UCSD-AML1 (cell line): ENCODE results near the gene LENG8.

Experiments
- DNase-seq: peaks from one replicate; lab custom pipeline; 2025; ENCODE audit not compliant: unreplicated experiment; lab: John Stamatoyannopoulos, UW

Gene LENG8

DNA sequence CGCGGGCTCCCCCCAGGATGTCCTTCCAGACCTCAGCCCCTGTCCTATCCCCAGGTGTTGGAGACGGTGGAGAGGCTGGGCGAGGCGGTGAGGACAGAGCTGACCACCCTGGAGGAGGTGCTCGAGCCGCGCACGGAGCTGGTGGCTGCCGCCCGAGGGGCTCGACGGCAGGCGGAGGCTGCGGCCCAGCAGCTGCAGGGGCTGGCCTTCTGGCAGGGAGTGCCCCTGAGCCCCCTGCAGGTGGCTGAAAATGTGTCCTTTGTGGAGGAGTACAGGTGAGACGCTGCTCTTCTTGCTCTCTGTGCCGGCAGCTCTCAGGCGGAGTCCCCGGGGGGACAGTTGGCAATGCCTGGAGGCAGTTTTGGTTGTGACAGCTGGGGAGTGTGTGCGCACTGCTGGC lies 26.9 kb upstream of the LENG8 start:
- no peak for DNase-seq

DNA sequence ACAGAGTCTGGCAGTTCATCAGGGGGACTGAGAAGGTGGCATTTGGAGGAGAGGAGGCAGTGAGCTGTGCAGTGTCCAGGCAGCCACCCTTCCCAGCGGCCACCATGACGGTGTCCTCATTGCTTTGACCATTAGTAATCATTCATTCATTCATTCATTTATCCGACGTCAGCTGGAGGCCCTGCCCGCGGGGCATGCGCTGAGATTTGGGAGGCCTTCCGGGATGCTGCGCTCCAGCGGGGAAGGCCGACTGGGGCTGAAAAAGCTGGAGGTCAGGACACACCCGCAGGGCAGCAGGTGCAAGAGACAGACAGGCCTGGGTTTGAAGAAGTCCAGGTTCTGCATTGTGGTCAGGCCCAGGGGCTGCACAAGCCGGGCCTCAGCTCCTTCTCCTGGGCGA lies 24.8 kb upstream of the LENG8 start:
- DNase-seq = no peak

DNA sequence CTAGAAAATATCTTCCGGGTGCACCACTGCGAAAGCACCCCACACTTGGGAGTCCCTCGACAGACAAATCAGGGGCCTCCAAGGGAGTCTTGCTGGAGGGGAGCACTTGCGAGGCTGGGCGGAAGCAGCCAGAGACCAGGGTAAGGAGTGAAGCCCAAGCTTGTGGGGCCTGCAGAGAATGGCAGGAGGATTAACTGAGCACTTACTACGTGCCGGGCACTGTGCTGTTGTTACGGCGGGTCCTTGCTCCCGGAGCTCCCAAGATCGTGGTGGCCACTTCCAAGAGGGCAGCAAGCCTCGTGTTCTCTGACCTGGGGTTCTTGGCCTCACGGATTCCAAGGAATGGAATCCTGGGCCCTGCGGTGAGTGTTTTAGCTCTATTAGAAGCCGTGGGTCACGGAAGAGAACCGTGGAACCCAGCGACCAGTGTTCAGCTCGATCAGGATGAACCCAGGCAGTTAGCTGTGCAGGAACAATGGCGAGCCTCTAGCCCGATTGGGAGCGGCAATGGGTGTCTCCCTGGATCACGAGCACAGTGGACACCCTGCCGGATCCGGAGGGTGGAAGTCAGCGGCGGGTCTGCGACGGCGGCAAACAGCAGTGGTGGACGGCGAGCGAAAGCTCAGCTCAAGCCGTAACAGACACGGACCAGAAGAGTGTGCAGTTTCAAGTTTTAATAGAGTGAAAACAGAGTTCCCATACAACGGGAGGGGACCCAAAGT lies 24.2 kb upstream of the LENG8 start:
- DNase-seq = no peak

DNA sequence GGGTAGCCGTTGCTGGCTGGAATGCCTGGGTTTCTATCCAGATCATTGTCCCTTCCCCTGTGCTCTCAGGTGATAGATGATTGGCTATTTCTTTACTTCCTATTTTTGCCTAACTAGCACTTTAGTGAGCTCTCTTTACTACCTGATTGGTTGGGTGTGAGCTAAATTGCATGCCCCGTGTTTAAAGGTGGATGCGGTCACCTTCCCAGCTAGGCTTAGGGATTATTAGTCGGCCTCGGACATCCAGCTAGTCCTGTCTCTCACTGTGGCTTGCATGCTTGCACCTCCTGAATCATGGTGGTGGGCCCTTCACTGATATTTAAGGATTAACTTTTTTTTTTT lies 23.6 kb upstream of the LENG8 start:
- no peak for DNase-seq

DNA sequence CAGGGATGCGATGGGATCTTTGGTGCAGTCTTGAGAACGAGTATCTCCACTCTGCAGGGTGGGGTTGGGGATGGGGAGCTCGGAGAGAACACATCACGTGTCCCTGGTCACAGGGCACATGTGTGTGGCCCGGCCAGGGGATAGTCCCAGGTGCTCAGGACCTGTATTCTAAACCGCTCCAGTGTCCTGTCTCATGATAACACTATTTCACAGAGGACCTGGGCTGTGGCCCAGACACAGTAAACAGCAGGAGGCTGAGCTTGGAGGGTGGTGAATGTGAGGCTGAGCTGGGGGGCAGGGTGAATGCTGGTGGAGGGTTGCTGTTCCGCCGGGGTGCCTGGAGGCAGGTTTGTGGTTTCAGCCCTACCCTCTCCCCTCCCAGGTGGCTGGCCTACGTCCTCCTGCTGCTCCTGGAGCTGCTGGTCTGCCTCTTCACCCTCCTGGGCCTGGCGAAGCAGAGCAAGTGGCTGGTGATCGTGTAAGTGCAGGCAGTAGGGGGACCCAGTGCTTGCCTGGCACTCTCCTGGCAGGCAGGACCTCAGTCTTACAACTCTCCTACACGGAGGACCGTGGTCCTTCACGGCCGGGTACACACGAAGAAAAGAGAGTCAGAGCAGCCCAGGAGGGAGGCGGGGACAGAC lies 22.6 kb upstream of the LENG8 start:
- no peak for DNase-seq

DNA sequence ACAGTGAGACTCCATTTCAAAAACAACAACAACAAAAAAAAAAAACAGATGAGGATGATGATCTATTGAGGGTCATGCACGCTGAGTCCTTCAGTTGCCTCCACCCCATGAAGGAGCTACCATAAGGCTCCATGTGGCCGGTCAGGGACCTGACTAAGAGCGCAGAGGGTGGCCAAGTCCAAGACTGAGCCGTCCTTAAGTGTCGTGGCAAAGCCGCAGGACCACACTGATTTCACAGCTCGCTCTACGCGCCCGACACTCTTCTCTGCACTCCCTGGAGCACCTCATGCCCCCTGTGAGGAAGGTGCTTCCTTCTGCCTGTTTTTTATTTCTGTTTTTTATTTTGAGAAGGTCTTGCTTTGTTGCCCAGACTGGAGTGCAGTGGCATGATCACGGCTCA lies 21.4 kb upstream of the LENG8 start:
- no peak for DNase-seq

DNA sequence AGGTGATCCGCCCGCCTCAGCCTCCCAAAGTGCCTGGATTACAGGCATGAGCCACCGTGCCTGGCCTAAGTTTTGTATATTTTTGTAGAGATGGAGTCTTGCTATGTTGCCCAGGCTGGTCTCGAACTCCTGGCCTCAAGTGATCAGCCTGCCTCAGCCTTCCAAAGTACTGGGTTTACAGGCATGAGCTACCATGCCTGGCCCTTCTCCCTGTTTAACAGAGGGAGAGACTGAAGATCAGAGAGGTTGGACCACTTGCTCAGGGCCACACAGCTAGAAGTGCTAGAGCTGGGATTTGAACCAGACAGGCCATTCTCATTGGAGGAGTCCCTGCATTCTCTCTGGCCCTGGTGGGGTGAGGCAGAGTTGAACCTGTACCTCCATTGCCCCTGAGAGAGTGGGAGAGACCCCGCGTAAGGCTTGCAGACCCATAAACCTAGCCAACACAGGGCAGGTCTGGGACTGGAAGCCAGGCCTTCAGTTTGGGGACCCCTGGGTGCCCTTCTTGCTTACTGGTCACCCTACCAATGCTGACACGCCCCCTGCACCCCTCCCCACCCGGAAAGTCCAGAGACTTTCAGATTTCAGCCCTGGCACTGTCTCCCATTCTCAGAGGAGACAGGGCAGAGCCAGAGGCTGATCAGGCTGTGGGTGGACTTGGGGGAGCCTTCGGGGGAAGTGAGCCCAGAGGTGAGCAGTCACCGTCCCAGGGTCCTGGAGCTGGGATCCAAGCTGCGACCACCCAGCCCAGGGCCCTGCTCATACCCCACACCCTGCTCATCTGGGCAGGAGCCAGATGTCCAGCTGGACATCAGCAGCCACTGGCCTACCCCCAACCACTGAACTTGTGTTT lies 20.4 kb upstream of the LENG8 start:
- DNase-seq = no peak

DNA sequence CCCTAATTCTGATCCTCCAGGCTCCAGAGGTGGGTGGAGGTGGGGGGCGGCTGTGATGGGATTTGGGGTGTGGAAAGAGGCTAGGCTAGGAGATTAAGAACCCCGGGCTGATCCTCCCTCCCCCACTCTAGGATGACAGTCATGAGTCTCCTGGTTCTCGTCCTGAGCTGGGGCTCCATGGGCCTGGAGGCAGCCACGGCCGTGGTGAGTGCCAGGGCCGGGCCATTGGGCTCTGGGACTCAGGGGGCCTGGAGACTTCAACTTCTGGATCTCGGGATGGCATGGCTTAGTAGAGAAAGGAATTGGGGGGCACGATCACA lies 19.9 kb upstream of the LENG8 start:
- no peak for DNase-seq

DNA sequence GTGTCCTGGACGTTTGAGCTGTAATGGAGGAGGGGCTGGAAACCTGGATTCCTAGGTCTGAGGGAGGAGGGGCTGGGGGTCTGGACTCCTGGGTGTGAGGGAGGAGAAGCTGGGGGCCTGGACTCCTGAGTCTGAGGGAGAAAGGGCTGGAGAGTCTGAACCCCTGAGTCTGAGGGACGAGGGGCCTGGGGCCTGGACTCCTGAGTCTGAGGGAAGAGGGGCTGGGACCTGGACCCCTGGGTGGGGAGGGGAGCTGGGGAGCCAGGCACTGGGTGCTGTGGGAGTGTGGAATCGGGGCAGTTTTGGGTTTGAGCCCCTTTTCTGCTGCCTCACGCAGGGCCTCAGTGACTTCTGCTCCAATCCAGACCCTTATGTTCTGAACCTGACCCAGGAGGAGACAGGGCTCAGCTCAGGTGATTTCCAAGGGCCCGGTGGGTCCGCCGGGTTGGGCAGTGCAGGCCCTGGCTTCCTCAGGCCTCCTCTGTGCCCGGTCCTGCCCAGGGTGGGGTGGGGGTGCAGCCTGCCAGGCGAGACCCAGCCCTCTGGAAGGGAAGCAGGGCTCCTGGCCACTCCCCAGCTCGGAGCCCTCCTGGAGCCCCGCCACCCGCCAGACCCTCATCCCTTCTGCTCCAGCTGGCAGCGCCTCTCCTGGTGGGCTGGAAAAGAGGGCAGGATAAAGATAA lies 19.3 kb upstream of the LENG8 start:
- DNase-seq = no peak

DNA sequence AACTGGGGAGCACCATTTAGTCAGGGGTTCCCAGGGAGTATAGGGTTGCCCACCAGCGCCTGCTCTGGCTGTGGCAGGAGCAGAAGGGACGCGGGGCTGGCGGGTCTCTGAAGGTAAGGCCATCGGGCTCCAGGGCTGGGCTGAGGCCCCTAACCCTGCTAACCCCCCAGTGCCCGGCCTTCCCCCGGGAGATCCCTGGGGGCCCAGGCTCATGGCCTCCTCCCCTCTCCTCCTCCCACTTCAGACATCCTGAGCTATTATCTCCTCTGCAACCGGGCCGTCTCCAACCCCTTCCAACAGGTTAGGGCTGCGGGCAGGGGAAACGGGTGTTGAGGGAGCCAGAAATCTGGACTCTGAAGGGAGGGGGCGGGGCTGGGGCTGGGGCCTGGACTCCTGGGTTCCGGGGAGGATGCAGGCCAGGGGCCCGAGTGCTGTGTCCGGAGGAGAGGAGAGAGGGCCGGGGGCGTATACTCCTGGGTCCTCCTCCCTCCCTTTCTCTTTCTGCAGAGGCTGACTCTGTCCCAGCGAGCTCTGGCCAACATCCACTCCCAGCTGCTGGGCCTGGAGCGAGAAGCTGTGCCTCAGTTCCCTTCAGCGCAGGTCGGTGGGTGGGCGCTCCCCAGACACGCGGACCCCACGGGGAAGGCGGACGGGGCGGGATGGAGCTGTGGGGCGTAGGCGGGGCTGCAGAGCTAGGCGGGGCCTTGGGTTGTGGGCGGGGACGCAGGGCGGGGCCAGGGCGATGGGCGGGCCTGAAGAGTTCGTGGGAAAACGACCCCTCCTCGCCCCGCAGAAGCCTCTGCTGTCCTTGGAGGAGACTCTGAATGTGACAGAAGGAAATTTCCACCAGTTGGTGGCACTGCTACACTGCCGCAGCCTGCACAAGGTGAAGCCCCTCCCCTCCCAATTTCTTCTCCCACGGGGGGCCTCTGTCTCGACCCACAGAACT lies 18.4 kb upstream of the LENG8 start:
- DNase-seq = peak; percentile 53

DNA sequence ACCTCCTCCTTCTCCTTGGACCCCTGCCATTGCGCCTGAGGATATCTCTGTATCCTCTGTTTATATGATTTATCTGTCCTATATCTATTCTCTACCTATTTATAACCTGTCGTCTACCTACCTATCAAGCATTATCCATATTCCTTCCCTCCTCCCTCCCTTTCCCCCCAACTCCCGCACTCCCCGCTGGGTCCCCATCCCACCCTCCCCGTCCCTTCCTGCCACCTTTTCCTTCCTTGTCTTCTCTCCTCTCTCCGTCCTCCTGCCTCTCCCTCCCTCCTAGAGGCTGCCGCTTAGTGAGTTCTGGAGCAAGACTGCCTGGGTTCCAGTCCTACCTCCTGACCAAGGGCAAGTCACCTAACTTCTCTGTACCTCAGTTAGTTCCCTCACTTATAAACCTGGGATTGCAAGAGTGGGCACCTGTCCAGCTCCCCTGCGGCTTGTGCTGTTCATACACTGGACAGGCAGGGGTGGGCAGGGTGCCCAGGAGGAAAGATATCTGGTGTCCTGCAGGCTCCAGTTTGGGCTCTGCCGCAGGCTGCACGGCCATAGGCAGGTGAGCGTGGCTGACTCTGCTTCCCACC lies 17.7 kb upstream of the LENG8 start:
- no peak for DNase-seq

DNA sequence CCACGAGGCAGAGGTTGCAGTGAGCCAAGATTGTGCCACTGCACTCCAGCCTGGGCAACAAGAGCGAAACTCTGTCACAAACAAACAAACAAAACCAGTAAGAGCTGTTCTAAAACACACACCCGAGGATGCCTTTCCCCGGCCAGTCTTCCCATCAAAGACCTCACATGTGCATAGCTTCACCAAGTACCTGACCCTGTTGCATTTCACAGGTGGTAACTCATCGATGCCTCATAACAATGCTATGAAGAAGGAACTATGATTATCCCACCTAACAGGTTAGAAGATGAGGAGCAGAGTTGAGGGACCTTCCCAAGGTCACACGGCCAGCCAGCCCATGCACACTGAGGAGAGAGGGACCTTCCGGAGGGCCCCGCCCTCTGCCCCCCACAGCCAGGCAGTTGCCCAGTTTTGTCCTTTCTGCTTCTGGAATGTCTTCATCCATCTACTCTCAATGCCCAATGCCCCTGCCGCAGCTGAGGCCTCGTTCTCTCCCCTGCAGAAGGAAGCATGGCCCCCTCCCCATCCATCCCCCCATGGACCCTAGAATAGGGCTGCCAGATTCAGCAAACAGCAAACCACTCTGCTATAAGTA lies 16.8 kb upstream of the LENG8 start:
- no peak for DNase-seq

DNA sequence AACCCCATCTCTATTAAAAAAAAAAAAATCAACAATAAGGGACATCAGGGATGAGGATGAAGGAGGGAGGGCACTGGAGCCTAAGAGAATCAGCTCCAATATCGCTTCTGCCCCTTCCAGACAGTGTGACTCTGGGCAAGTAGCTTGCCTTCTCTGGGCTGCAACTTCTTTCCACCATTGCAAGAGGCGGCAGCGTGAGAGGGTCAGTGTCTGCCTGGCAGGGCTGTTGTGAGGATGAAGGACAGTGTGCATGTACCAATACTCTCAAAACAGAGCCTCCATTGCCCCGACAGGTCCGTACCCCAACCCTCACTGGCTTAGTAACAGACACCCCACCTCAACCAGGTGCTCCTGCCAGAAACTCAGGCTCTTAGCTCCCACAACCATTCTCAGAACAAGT lies 15.3 kb upstream of the LENG8 start:
- DNase-seq = no peak

DNA sequence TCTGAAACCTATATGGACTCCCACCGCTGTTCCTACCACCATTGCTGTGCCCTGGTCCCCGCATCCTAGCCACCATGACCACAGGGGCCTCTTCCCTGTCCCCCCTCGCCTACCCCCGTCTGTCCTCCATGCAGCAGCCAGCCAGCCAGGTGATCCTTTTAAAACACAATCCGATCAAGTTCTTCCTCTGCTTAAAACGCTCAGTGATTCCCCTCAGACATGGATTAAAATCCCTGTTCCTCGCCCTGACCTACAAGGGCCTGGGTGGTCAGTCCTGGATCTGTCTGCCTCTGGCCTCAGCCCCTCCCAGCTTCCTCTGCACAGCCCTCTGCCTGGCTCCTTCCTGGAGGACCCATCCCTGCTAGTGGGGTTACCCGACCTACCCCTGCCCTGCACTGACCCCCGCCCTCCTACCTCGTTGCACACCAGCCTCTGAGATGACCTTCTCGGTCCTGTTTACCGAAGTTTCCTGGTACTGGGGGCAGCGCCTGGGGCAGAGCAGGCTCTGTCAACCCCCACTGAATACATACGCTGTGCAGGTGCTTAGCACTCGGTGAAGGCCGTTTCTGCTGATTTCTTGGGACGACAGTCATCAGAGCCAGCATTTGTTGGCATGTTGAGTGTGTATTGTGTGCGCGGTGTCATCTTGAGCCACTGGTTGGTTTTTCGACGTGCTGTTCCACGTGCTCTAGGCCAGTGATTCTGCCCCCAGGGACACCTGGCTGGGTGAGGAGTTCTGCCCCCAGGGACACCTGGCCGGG lies 14.7 kb upstream of the LENG8 start:
- no peak for DNase-seq

DNA sequence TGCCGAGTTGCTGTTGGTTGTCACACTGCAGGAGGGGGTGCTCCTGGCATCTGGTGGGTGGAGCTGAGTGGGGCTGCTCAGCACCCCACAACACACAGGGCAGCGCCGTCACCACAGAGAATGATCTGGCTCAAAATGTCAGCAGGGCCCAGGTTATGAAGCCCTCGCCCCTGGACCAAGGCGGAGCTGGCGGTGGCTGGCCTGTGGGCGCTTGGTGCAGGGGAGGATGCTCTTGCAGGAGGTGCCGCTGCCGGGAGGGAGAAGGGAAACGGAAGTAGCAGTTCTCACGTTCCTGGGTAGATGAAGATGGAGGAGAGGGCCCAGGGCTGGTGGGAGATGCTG lies 14.2 kb upstream of the LENG8 start:
- DNase-seq = no peak

DNA sequence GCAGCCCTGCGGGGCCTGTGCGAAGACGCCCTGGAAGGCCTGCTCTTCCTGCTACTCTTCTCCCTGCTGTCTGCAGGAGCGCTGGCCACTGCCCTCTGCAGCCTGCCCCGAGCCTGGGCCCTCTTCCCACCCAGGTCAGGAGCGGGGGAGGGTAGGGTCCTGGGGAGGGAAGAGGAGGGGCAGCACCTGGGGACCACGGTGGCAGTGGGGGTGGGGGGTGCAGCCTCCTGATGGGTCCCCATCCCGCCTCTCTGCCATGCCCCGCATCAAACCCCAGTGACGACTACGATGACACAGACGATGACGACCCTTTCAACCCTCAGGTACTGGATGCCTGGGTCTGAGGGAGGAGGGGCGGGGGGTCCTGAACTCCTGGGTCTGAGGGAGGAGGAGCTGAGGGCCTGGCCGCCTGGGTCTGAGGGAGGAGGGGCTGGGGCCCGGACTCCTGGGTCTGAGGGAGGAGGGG lies 13.4 kb upstream of the LENG8 start:
- no peak for DNase-seq

DNA sequence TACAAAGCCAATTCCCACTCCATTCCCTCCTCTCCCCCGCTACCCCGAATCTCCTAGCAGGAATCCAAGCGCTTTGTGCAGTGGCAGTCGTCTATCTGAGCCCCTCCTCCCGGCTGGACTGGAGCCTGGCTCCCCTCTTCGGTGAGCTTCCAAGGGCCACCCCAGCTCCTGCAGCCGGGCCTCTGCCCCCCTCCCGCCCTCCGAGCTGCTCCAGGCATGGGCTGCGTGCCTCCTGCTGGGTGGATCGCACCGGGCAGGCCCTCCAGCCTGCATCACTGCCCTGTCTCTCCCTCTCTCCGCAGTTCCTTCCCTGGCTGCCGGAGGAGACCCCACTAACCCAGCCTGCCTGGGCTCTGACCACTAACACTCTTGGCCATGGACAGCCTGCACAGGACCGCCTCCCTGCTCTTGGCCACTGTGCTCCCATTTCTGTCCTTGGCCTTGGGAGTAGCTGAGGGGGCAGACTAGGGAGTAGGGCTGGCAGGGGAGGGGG lies 12.9 kb upstream of the LENG8 start:
- no peak for DNase-seq

DNA sequence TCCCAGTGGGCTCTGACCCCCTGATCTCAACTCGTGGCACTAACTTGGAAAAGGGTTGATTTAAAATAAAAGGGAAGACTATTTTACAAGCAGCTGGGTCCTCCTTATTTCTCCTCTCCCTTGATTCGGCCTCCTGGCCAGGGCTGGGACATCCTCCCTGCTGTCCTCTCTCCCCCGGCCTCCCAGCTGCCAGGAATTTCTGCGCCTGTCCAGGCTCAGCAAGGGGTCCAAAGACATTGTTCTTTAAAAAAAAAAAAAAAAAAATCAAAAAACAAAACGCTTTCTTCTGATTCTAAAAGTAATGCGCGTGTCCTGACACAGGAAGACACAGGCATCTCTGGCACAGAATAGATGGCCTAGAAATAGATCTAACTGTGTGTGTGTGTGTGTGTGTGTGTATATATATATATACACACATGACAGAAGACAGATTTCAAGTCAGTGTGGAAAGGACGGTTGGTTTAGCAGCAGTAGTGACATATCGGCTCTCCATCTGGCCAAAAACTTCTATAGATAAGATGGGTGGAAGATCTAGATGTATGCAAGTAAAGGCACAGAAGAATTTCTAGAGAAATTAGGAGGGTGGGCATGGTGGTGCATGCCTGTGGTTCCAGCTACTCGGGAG lies 12.3 kb upstream of the LENG8 start:
- DNase-seq = no peak
